ENCODE data around the gene ACBD4. TPM values are rescaled to one million over a fixed set of nuclear protein-coding genes. Genes with fewer than 3 reads are reported as not detected.

ACBD4 gene
- total RNA-seq, 1 donor from 2014 or later: 20.6 TPM

DNA sequence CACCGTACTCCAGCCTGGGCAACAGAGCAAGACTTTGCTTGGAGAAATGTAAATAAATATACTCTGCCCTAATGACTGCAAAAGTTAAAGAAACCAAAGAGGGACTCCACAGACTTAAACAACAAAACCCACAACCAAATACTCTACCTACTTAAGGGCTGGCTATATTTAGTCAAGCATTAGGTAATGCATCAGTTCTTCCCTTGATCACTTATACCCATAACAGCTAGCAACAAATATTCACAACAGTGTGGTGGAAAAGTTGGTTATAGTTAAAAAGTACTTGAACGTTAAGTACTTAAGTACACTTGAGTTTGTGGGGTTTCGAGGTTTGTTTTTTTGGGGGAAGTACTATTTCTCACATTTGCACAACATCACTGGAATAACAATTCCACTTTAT lies 20.8 kb downstream of the ACBD4 start:
- no peak overlapping the region for H3K4me3 Mint-ChIP-seq
- H3K27ac Mint-ChIP-seq: peak overlapping the region; percentile 56
- no peak for DNase-seq
- TF ChIP-seq CTCF (IDR thresholded peaks at IDR 0.05): no peak
- no peaks in the 10 kb centered on the region for H3K9me3 Mint-ChIP-seq
- ChIA-PET POLR2A (interaction anchor here (0.6 to 1.7 kb wide), 5 partner anchors 8 to 236 kb away, joined by 3 to 11 read pairs (median 3); partner anchors contain the start of genes ACBD4 and HEXIM1), CTCF (interaction anchor here (1.1 kb wide), 1 partner anchor 21 kb away, joined by 7 read pairs; the partner anchor contains the start of gene ACBD4)
- intact Hi-C loops (cut with micrococcal nuclease): no loop called here
- peaks cover 48% of the 10 kb centered on the region for H3K4me1 Mint-ChIP-seq
- peaks cover 29% of the 10 kb centered on the region for H3K36me3 Mint-ChIP-seq (ENCODE audit: low read depth)
- no peak for ATAC-seq (ENCODE audit: low read depth)
- H3K27me3 Mint-ChIP-seq: no peaks in the 10 kb centered on the region

DNA sequence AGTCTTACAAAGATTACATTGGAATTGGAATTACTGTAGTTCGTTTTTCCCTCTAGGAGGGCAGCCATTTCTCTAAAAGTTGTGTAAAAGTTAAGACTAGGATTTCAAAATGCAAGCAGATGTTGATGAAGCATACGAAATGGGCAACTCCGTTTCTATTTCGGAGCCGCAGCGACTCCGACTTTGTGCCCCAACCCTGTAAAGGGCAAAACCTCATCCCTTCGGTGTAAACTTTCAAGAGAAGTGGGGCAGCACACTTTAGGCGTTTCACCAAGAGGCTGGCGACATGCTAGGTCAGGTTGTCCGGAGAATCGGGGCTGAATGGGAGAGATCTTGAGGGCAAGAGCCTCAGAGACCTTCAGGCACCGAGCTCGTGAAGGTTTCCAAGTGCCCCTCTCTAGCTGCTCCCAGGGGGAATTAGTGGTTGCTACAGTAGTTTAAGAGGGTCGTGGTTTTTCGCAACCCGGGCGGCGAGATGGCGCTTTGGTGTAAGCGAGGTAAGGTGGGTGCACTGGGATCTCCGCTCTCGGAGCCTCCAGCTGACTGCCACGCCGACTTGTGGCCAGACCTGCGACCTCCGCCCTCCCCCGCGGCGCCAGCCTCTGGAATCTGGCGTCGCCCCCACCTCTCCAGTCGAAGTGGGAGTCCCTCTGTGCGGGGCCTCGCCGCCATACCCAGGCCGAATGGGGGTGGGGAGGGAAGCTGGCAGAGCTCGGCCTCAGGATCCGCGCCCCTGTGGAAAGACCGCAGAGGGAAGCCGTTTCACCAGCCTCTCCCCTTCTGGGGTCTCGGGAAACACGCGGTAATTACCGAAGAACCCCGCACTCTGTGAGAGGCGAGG lies 25.2 kb downstream of the ACBD4 start:
- TF ChIP-seq CTCF (IDR thresholded peaks at IDR 0.05): no peak
- intact Hi-C loops (cut with micrococcal nuclease): loop anchor here (1.0 to 5.0 kb wide), 6 partner anchors 12 to 157 kb away; partner anchors contain the start of genes ACBD4, HEXIM1, MAP3K14 and NMT1
- ChIA-PET POLR2A (interaction anchor here (0.6 to 7.6 kb wide), 27 partner anchors 11 to 1793 kb away, joined by 3 to 703 read pairs (median 5); partner anchors contain the start of genes ACBD4, EFTUD2, FMNL1 and HEXIM1), CTCF (interaction anchor here (0.7 to 7.0 kb wide), 6 partner anchors 10 to 1033 kb away, joined by 3 to 86 read pairs (median 12); partner anchors contain the start of genes ACBD4, HEXIM1 and KANSL1)
- peaks cover 29% of the 10 kb centered on the region for H3K36me3 Mint-ChIP-seq (ENCODE audit: low read depth)
- H3K27ac Mint-ChIP-seq: peak overlapping the region; percentile 99
- peaks cover 48% of the 10 kb centered on the region for H3K4me1 Mint-ChIP-seq
- H3K4me3 Mint-ChIP-seq: peak overlapping the region; percentile 99
- H3K9me3 Mint-ChIP-seq: no peaks in the 10 kb centered on the region
- H3K27me3 Mint-ChIP-seq: no peaks in the 10 kb centered on the region
- DNase-seq (peak; percentile 72), ATAC-seq (ENCODE audit: low read depth) (peak; percentile 22)

DNA sequence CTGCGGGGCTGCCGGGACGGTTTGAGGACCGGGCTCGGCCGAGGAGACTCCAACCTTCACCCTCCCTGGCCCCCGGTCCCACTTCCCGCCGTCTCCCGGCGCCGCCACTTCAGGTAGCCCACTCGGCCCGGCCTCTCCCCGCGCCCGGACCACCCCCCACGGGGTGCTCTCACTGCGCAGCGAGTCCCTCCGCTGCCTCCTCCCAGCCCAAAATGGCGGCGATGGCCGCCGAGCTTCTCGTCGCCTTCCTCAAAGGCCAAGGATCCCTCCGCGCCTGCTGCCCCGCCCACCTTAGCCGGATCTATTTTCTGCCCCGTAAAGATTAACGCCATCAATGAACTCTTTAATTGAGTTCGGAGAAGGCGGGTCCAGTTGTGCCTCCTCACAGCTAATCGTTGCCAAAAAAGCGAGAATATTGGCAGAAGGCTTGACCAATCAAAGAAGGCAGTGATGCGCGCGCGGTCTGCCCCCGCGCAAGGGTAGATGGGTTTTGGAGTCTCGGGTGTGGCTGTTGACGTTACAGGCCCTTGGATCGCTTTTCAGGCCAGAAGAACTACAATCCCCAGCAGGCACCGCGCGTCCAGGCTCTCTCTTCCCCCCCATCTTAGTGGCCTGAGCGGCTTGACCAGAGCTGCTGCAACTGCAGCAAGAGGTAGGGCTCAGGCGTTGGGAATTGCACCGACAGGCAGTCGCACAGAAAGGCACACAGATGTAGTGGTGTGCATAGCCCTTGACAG lies 26.0 kb downstream of the ACBD4 start, which contains the start of gene HEXIM2:
Gene HEXIM2, plus strand, starts transcription at position 588 of the 737 bp plus-strand sequence. CDS start 919 bp downstream, outside the sequence.
- ChIA-PET POLR2A (interaction anchor here (0.6 to 7.6 kb wide), 30 partner anchors 11 to 1793 kb away, joined by 3 to 703 read pairs (median 4); partner anchors contain the start of genes ACBD4, EFTUD2, FMNL1 and HEXIM1), CTCF (interaction anchor here (0.7 to 7.0 kb wide), 7 partner anchors 11 to 1032 kb away, joined by 3 to 86 read pairs (median 5); partner anchors contain the start of genes ACBD4, HEXIM1 and KANSL1)
- Mint-ChIP-seq H3K9me3 (no peaks in the 10 kb centered on the region), H3K4me3 (peak within 1 kb of the TSS; percentile 99), H3K36me3 (ENCODE audit: low read depth) (peaks cover 25% of the 10 kb centered on the region), H3K27ac (peak within 1 kb of the TSS; percentile 99), H3K4me1 (peaks cover 40% of the 10 kb centered on the region), H3K27me3 (no peaks in the 10 kb centered on the region)
- DNase-seq (peak; percentile 98), ATAC-seq (ENCODE audit: low read depth) (peak; percentile 93)
- no peak for TF ChIP-seq CTCF (IDR thresholded peaks at IDR 0.05)
- intact Hi-C loops (cut with micrococcal nuclease): loop anchor here (1.0 to 5.0 kb wide), 6 partner anchors 11 to 156 kb away; partner anchors contain the start of genes ACBD4, HEXIM1, MAP3K14 and NMT1

DNA sequence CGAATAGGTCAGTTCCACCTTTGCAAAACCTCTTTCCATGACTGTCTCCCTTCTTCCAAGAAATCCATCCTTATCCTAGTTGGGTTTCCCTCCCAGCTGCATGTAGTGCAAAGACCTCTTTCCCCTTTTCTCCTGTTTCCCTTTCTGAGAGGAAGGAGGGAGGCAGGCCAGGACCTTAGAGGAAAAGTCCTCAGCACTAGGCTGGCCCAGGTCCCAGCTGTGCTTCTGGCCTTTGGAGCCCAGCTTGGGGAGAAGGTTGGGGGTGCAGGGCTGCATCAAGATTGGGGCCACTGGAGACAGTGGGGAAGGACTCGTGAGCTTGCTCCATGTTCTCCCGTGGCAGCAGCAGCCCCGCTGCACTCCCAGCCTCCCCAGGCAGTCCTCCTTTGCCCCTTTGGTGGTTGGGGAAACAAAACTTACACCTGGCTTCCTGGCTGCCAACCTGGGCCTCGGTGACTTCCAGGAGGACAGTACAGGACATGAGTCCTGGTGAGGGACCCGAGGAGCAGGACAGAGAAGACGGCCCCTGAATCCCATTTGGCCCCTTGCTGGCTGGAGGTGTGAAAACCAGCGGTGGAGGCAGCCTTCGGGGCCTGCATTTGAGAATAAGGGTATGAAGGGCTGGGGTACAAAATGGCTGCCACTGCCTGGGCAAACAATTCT lies 26.7 kb downstream of the ACBD4 start:
- intact Hi-C loops (cut with micrococcal nuclease): loop anchor here (5.0 kb wide), 2 partner anchors 85 to 155 kb away; partner anchors contain the start of gene MAP3K14
- Mint-ChIP-seq H3K4me1 (peaks cover 35% of the 10 kb centered on the region), H3K9me3 (no peaks in the 10 kb centered on the region), H3K4me3 (peak overlapping the region; percentile 99), H3K27ac (peak overlapping the region; percentile 99), H3K36me3 (ENCODE audit: low read depth) (peaks cover 20% of the 10 kb centered on the region), H3K27me3 (no peaks in the 10 kb centered on the region)
- DNase-seq (no peak), ATAC-seq (ENCODE audit: low read depth) (no peak)
- CTCF ChIA-PET: interaction anchor here (1.1 to 7.0 kb wide), 5 partner anchors 12 to 36 kb away, joined by 3 to 86 read pairs (median 18); partner anchors contain the start of genes ACBD4 and HEXIM1
- TF ChIP-seq CTCF (IDR thresholded peaks at IDR 0.05): no peak
- POLR2A ChIA-PET: interaction anchor here (0.6 to 7.6 kb wide), 16 partner anchors 10 to 1794 kb away, joined by 3 to 703 read pairs (median 14); partner anchors contain the start of genes ACBD4, EFTUD2, FMNL1 and HEXIM1
